SK-N-MC (cell line): ENCODE data around the gene TCF7L2.

Experiments
- DNase-seq: peaks from one replicate; pipeline ENCODE4 v3.0.0-alpha.2; 2011; ENCODE audit warnings: low read depth, low spot score
- H3K27ac ChIP-seq: fragments of 200-600 bp; sonication (generic); 2 replicates; pipeline ENCODE4 v1.5.1; 2016; ENCODE audit warnings: mixed run types
- H3K36me3 ChIP-seq: fragments of 200-600 bp; sonication (generic); 2 replicates; pipeline ENCODE4 v1.6.1; 2017; ENCODE audit warnings: antibody characterized with exemption, low read length, mixed read lengths; ENCODE audit not compliant: insufficient read depth
- H3K4me3 ChIP-seq: fragments of 200-600 bp; sonication (generic); 2 replicates; pipeline ENCODE4 v1.5.1; 2016
- H3K9ac ChIP-seq: fragments of 200-600 bp; sonication (generic); 2 replicates; pipeline ENCODE4 v1.8.0; 2017; ENCODE audit warnings: mixed run types, mixed read lengths; ENCODE audit not compliant: insufficient read length
- H3K9me3 ChIP-seq: fragments of 200-600 bp; sonication (generic); 2 replicates; pipeline ENCODE4 v1.6.1; 2017; ENCODE audit warnings: low read depth, mild to moderate bottlenecking, antibody characterized with exemption, low read length, moderate library complexity, mixed read lengths
- EZH2 ChIP-seq: fragments of 200-600 bp; sonication (generic); IDR thresholded peaks from one replicate; pipeline ENCODE4 v1.6.1; 2017; ENCODE audit warnings: antibody characterized with exemption
- FOXP2 ChIP-seq: optimal IDR thresholded peaks from 2 replicates; pipeline ENCODE3; 2011; ENCODE audit warnings: mild to moderate bottlenecking, moderate library complexity; ENCODE audit not compliant: insufficient read depth; ENCODE audit errors: extremely low read length, control extremely low read depth
- POLR2AphosphoS5 ChIP-seq: IDR thresholded peaks from 2 replicates; pipeline ENCODE4 v1.6.1; 2012; ENCODE audit warnings: mild to moderate bottlenecking, low read depth, low read length, borderline replicate concordance

The TCF7L2 gene

GRCh38 chr10:113015201-113015600 lies 65.2 kb downstream of the TCF7L2 start:
- DNase-seq, result no peak
- no peak overlapping the region for H3K9ac ChIP-seq
- H3K27ac ChIP-seq, result no peak overlapping the region
- no peaks in the 10 kb centered on the region for H3K36me3 ChIP-seq
- no peaks in the 10 kb centered on the region for H3K9me3 ChIP-seq
- TF ChIP-seq EZH2 (no peak), FOXP2 (no peak), POLR2AphosphoS5 (no peak)
- no peak overlapping the region for H3K4me3 ChIP-seq

- no peak for DNase-seq
- Histone ChIP-seq H3K9ac (no peak overlapping the region), H3K4me3 (no peak overlapping the region), H3K36me3 (no peaks in the 10 kb centered on the region), H3K27ac (no peak overlapping the region), H3K9me3 (no peaks in the 10 kb centered on the region)
- no peak for TF ChIP-seq FOXP2
- TF ChIP-seq EZH2, result no peak
- no peak for TF ChIP-seq POLR2AphosphoS5
These were observed 67.3 kb downstream of the TCF7L2 start for GRCh38 chr10:113017376-113017775.

GRCh38 chr10:113018034-113018433 lies 68.0 kb downstream of the TCF7L2 start:
- no peaks in the 10 kb centered on the region for H3K36me3 ChIP-seq
- H3K9me3 ChIP-seq, result no peaks in the 10 kb centered on the region
- no peak for TF ChIP-seq EZH2
- no peak for TF ChIP-seq POLR2AphosphoS5
- TF ChIP-seq FOXP2, result no peak
- H3K4me3 ChIP-seq, result no peak overlapping the region
- DNase-seq, result no peak
- no peak overlapping the region for H3K27ac ChIP-seq
- no peak overlapping the region for H3K9ac ChIP-seq

- no peak for DNase-seq
- Histone ChIP-seq H3K27ac (no peak overlapping the region), H3K9me3 (no peaks in the 10 kb centered on the region), H3K9ac (no peak overlapping the region), H3K36me3 (no peaks in the 10 kb centered on the region), H3K4me3 (no peak overlapping the region)
- TF ChIP-seq EZH2, result no peak
- no peak for TF ChIP-seq POLR2AphosphoS5
- TF ChIP-seq FOXP2, result no peak
These were observed 69.0 kb downstream of the TCF7L2 start for GRCh38 chr10:113019096-113019495.

- Histone ChIP-seq H3K9ac (no peak overlapping the region), H3K9me3 (no peaks in the 10 kb centered on the region), H3K36me3 (no peaks in the 10 kb centered on the region), H3K27ac (no peak overlapping the region), H3K4me3 (no peak overlapping the region)
- no peak for TF ChIP-seq FOXP2
- no peak for TF ChIP-seq EZH2
- no peak for TF ChIP-seq POLR2AphosphoS5
- DNase-seq, result no peak
These were observed 69.8 kb downstream of the TCF7L2 start for GRCh38 chr10:113019692-113020474.

GRCh38 chr10:113020475-113020753 lies 70.4 kb downstream of the TCF7L2 start:
- DNase-seq, result no peak
- Histone ChIP-seq H3K27ac (no peak overlapping the region), H3K9me3 (no peaks in the 10 kb centered on the region), H3K9ac (no peak overlapping the region), H3K4me3 (no peak overlapping the region), H3K36me3 (no peaks in the 10 kb centered on the region)
- TF ChIP-seq EZH2 (no peak), FOXP2 (no peak)

- TF ChIP-seq POLR2AphosphoS5 (no peak), EZH2 (no peak), FOXP2 (no peak)
- no peak for DNase-seq
- Histone ChIP-seq H3K9me3 (no peaks in the 10 kb centered on the region), H3K9ac (no peak overlapping the region), H3K27ac (no peak overlapping the region), H3K36me3 (no peaks in the 10 kb centered on the region), H3K4me3 (no peak overlapping the region)
These were observed 70.8 kb downstream of the TCF7L2 start for GRCh38 chr10:113020838-113021237.

GRCh38 chr10:113021268-113022040 lies 71.4 kb downstream of the TCF7L2 start:
- Histone ChIP-seq H3K9ac (no peak overlapping the region), H3K36me3 (no peaks in the 10 kb centered on the region), H3K4me3 (no peak overlapping the region), H3K27ac (no peak overlapping the region), H3K9me3 (no peaks in the 10 kb centered on the region)
- TF ChIP-seq FOXP2, result no peak
- TF ChIP-seq EZH2, result no peak
- no peak for TF ChIP-seq POLR2AphosphoS5
- no peak for DNase-seq

GRCh38 chr10:113022265-113022664 lies 72.2 kb downstream of the TCF7L2 start:
- no peak overlapping the region for H3K4me3 ChIP-seq
- TF ChIP-seq POLR2AphosphoS5 (no peak), FOXP2 (no peak), EZH2 (no peak)
- DNase-seq, result no peak
- H3K27ac ChIP-seq, result no peak overlapping the region
- no peak overlapping the region for H3K9ac ChIP-seq
- no peaks in the 10 kb centered on the region for H3K9me3 ChIP-seq
- no peaks in the 10 kb centered on the region for H3K36me3 ChIP-seq
